Measurements from ENCODE around the gene SYNE1. TPM values are rescaled to one million over a fixed set of nuclear protein-coding genes. Genes with fewer than 3 reads are reported as not detected.

Gene SYNE1
- total RNA-seq, 2 donors from 2014 or later: 135 to 160 TPM

- Histone ChIP-seq H3K4me1 (no peaks in the 10 kb centered on the region), H3K4me3 (no peak overlapping the region), H3K27ac (no peak overlapping the region), H3K27me3 (no peaks in the 10 kb centered on the region), H3K36me3 (no peaks in the 10 kb centered on the region), H3K9me3 (no peaks in the 10 kb centered on the region)
- TF ChIP-seq, protein P1, sequence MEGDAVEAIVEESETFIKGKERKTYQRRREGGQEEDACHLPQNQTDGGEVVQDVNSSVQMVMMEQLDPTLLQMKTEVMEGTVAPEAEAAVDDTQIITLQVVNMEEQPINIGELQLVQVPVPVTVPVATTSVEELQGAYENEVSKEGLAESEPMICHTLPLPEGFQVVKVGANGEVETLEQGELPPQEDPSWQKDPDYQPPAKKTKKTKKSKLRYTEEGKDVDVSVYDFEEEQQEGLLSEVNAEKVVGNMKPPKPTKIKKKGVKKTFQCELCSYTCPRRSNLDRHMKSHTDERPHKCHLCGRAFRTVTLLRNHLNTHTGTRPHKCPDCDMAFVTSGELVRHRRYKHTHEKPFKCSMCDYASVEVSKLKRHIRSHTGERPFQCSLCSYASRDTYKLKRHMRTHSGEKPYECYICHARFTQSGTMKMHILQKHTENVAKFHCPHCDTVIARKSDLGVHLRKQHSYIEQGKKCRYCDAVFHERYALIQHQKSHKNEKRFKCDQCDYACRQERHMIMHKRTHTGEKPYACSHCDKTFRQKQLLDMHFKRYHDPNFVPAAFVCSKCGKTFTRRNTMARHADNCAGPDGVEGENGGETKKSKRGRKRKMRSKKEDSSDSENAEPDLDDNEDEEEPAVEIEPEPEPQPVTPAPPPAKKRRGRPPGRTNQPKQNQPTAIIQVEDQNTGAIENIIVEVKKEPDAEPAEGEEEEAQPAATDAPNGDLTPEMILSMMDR (IDR thresholded peaks at IDR 0.05): no peak
- no peak for DNase-seq (ENCODE audit: low spot score)
Measured at GRCh38 chr6:152583888-152584287, 53.3 kb downstream of the SYNE1 start.

DNA sequence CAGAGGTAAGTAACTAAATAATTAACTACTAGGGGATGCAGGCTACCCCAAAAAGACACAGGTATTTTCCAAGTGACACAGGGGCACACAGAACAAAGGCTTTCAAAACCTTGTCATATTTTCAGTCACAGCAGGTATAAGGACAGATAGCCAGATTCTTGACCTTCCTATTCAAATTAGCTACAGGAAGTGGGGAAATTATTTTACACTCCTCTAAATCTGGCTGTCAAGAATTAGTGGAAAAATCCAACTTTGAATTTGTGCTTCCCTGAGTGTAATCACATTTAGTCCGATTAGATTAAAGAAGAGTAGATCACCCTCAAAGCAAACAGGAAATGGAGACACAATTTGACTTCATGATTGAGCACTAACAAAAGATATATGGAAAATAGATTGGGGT is 60.6 kb downstream of the SYNE1 start:
- Histone ChIP-seq H3K4me1 (peaks cover 0 to 14% of the 10 kb centered on the region in 2 donors), H3K36me3 (no peaks in the 10 kb centered on the region), H3K4me3 (no peak overlapping the region), H3K27ac (no peak overlapping the region), H3K27me3 (no peaks in the 10 kb centered on the region), H3K9me3 (no peaks in the 10 kb centered on the region)
- no peak for DNase-seq (ENCODE audit: low spot score)
- TF ChIP-seq, protein P1 (IDR thresholded peaks at IDR 0.05): no peak

DNA sequence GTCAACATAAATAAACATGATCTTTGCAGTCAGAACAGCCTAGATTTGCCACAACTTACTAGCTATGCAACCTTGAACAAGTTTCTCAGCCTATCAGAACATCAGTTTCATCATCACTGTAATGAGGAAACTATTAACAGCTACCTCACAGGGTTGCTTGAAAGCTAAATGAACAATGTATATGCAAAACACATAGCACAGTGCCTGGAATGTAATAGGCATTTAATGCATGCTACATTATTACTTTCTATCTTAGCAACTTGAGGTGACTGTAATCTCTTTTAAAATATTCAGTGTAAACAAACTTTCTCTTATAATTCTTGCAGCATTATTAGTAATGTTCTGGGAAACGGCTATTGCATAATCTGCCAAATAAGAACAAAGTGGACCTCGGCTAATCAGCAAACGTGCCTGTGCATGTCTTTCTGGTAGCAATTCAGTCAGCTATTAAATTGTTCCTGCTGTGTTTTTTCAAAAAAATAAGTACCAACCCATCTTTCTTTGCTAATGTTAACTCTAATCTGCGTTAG is 61.5 kb downstream of the SYNE1 start:
- Histone ChIP-seq H3K4me3 (no peak overlapping the region), H3K9me3 (no peaks in the 10 kb centered on the region), H3K4me1 (peaks cover 0 to 18% of the 10 kb centered on the region in 2 donors), H3K27me3 (no peaks in the 10 kb centered on the region), H3K36me3 (no peaks in the 10 kb centered on the region), H3K27ac (no peak overlapping the region)
- DNase-seq (ENCODE audit: low spot score): no peak
- TF ChIP-seq, protein P1 (IDR thresholded peaks at IDR 0.05): no peak

- H3K9me3 ChIP-seq: no peaks in the 10 kb centered on the region
- no peak overlapping the region for H3K4me3 ChIP-seq
- no peaks in the 10 kb centered on the region for H3K36me3 ChIP-seq
- TF ChIP-seq, protein P1 (IDR thresholded peaks at IDR 0.05): no peak
- no peaks in the 10 kb centered on the region for H3K27me3 ChIP-seq
- peaks cover 0 to 18% of the 10 kb centered on the region in 2 donors for H3K4me1 ChIP-seq
- no peak overlapping the region for H3K27ac ChIP-seq
- no peak for DNase-seq (ENCODE audit: low spot score)
Measured at GRCh38 chr6:152575161-152575560, 62.0 kb downstream of the SYNE1 start.

- Histone ChIP-seq H3K9me3 (no peaks in the 10 kb centered on the region), H3K27me3 (no peaks in the 10 kb centered on the region), H3K36me3 (no peaks in the 10 kb centered on the region), H3K27ac (no peak overlapping the region), H3K4me1 (peaks cover 0 to 18% of the 10 kb centered on the region in 2 donors), H3K4me3 (no peak overlapping the region)
- TF ChIP-seq, protein P1 (IDR thresholded peaks at IDR 0.05): no peak
- DNase-seq (ENCODE audit: low spot score): no peak
Measured at GRCh38 chr6:152573762-152574161, 63.4 kb downstream of the SYNE1 start.

Data from right atrium auricular region (tissue), 2 donors.